Stimulated activated CD4-positive, alpha-beta T cell treated with anti-CD3 and anti-CD28 coated beads, Interleukin-12 subunit alpha, Interleukin-12 subunit beta, amount 100 ng/mL, for 48 hours (primary cell): ENCODE measurements around the gene MGLL.

Experiments used
- DNase-seq, 3 donors: peaks; one replicate each; pipeline ENCODE4 v3.0.0-alpha.2; 2020; ENCODE audit warnings: low read depth in 2 of 3, low spot score in 1 of 3

MGLL gene

DNA sequence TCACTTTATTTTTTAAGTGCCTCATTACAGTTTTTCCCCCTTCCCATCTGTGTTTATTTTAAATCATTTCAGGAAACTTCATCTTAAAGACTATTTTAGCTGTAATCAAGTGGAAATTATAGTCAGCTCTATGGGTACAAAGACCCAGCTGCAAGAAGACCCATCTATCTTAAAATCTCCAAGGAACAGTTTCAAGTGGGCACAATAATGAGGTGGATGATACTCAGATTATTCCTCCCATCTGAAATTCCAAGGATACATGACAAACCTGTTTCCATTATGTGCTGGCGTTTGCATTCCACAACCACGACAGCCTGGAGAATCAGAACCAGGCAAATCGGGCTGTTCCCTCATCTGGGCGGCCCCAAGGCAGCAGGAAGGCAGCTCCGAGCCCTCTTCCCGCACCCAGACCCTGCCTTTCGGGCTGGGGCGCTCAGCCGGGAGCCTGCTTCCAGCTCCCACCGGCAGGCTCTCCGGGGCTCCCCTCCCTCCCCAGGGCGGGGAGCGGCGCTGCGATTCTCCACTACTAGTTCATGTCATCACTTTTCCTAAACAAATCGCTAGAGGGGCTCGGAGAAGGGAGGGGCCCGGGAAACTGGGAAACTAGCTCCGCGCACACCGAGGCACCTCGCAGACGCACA is at the start of gene MGLL:
Gene MGLL (minus strand): TSS at position 475 of the 641 bp plus-strand sequence. CDS start 197 bp downstream, at position 278.
- DNase-seq = no peak

DNA sequence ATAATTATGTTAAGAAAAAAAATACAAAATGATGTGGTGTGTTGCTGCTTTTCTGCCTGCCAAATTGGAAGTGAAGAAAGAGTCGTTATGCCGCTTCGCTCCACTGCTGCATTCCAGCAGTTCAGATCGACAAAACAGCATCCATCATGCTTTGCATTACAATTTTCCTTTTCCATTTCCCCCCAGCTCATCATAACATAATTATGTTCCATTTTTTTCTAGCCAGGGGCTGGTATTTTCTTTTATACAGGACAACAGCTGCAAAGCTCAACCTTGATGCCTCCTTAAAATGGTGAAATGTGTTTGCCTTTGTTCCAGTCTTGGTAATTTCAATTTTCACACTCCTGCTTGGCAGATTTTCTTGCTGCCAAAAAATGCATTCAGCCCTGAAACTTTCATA is 47.8 kb upstream of the MGLL start:
- DNase-seq = no peak

DNA sequence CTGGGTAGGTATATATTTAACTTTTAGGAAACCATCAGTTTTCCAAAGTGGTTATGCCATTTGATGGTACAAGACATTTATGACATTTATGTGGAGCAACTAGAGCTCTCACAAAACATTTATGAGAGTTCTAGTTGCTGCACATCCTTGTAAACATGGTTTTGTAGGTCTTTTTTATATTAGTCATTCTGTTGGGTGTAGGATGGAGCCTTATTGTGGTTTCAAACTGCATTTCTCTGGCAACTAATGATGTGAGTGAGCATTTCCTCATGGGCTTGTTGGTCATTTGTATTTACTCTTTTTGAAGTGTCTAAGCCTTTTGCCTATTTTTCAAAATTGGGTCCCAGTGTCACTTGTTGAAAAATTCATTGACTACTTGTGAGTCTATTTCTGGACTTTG is 45.7 kb upstream of the MGLL start:
- DNase-seq = no peak

DNA sequence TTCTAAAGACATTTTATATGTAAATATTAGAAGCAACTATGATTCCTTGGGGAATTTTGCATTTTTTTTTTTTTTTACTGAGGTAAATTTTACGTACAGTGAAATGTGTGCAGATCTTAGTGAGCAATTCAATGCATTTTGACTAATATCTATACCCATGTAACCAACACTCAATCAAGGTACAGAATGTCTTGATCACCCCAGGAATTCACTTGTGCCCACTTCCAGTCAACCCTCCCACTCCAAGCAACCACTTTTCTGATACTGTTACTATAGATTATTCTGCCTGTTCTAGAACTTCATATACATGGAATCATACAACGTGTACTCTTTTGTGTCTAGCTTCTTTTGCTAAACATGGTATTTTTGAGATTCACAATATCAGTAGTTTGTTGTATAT is 45.1 kb upstream of the MGLL start:
- no peak for DNase-seq

DNA sequence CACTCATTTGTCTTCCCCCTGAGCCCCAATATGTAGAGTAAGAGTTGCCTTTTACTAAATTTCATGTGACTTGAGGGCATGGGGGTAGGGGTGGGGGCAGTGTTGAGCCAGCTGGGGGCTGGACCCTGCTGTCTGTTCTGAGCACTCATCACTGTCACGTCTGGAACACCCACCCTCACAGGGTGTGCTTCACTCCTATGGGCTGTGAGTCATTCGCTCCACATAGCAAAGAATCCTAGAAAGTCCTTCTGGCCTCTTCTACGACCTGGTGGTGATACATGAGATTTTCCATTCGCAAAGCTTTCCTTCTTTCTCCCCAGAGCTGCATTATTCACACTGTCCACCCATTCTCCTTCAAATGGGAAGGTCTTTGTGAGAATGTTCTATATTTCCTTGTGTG is 43.6 kb upstream of the MGLL start:
- DNase-seq = no peak

DNA sequence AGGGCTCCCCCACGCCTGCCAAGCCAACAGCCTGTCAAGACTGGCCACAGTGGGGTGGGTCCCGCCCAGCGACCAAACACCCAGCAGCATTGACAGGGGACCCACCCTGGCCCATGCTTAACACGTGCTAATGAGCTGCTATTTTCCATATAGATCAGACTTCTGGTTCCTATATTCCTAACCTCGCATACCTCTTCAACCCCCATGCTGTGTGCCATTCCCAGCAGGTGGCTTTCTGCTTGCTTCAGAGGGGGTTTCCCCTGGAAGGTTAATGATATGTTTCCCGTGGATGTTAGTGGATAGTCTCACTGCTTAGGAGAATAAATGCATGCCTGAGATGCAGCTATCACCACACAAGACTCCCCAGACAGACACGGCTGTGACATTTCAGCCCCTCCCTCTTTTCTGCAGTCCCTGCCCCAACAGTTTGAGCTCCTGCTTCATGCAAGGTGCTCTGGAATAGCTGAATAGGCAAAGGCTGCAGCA is 37.9 kb upstream of the MGLL start:
- DNase-seq = no peak

DNA sequence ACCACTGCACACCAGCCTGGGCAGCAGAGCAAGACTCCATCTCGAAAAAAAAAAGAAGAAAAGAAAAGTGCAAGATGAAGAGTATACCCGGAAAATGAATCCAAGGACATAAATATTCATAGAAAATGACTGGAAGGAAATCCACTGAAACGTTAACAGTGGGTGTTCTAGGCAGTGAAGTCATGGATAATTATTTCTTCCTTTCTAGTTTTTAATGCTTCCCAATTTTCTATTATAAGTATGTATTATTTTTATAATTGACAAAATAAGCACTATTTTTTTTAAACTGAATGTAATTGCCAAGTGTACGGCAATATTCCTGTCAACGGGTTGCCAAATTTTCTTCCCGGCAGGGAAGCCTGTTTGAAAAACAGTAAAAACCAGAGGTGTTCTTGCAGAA is 37.4 kb upstream of the MGLL start:
- no peak for DNase-seq

DNA sequence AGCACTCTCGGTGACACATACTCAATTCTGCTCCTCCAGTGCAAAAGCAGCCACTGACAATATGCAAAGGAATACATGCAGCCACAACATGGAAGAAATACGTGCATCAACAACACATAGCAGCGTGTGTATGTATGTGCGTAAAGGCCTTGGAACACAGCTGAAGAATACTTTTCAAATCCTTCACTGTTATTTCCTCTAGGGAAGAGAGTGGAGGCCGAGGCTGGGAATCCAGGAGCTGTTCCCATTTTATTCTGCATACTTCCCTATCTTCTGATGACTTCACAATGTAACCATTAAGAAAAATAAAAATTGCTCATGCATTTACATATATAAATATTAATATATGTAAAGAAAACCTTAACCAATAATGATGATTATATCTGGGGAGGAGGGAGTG is 36.6 kb upstream of the MGLL start:
- no peak for DNase-seq

DNA sequence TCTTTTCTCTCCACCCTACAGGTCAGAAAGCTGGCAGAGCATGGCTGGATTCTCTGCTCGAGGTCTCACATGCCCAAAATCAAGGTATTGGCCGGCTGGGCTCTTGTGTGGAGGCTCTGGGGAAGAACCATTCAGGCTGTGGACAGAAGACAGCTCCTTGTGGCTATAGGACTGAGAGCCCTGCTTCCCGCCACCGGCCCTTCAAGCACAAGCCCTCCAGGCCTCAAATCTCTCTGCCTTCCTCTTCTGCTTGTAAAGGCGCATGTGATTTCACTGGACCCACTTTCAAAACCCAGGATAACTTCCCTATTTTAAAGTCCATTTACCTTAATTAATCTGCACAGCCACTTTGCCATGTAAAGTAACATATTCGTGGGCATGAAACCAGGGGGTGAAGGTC is 36.2 kb upstream of the MGLL start:
- DNase-seq = no peak

DNA sequence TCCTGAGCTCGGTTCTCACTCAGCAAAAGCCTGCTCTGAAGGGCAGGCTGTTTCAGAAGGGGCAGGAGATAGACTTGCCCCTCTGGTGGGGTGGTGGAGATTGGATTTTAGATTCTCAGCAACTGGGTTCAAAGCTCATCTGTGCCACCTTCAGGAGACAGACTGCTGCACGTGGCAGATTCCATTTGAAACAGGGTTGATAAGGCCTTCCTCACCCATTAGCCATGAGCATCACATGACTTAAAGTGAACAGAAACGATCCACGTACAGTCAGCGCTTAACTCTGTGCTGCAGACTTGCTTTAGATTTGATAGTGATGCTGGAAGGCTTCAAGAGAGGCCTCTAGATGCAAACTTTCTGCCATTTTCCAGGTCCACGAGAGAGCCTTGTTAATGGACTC is 35.0 kb upstream of the MGLL start:
- no peak for DNase-seq

DNA sequence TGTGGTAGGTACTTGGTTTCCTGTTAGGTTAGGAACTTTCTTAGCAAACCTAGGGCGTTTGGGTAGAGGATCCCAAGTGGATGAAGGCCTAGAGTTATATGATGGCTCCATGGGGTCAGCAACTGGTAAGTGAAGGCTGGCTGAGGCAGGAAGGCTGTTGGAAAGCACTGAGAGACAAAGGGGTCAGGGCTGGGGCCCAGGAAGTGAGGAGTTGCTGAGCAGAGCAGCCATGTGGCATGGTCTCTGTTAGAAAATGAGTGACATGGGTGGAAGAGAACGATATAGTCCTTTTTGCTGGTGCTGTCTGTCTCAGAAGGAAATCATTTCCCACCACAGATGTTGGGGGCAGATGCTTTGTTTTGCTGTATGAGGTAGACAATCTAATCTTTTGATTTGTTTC is 34.5 kb upstream of the MGLL start:
- DNase-seq = no peak

DNA sequence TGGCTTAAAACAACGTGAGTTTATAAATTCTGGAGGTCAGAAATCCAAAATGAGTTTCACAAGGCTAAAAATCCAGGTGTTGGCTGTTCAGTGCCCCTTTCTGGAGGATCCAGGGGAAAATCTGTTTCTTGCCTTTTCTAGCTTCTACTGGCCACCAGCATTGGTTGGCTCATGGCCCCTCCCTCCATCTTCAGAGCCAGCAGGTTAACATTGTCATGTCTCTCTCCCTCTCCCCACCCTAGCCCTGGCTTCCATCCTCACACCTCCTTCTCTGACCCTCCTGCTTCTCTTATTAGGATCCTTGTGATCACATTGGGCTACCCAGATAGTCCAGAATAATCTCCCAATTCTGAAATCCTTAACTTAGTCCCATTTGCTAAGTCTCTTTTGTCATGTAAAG is 32.9 kb upstream of the MGLL start:
- DNase-seq = no peak

DNA sequence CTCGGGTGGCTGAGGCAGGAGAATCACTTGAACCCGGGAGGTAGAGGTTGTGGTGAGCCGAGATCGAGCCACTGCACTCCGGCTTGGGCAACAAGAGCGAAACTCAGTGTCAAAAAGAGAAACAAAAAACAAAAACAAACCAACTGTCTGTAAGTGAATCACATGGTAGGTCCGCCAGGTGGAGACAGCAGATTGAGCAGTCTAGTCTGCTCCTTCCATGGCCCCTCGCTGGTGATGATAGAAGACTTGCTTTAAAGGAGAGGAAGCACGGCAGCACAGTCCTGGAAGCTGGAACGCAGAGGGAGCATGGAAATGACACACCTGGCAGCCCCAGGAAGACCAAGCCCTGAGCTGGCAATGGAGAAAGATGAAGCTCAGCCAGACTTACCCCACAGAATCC is 31.4 kb upstream of the MGLL start:
- DNase-seq = no peak

DNA sequence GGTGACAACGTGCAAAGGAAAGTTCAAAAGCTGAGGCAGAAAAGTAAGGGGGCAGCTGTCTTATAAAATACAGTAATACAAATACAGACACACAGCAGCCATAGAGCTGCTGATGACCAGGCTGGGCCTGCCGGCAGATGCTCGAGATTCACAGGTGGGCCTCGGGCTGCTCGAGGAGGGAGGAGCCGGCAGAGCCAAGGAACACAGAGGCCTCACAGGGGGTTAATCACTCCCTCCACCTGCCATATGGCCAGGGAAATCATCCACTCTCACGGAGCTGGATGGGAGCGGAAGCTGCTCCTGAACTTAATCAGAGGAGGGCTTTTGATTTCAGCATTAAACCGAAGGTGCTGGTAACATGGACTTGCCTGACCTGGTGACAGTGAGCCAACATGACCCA is 29.6 kb upstream of the MGLL start:
- DNase-seq = no peak

DNA sequence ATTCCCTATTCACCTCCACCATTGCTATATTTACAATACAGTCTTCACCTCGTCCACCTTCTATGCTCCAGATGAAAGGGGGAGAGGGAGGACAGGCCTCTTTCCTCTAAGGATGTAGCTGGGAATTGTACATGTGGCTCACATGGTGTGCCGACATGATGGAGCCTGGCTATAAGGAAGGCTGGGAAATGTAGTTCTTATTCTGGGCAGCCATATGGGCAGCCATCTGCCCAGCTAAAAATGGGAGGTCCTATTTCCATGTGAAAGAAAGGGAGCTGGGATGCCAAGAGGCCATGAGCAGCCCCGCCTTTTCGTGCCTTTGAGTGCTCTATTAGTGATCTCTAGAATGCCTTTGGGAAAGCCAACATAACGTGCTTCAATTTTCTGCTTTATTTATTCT is 27.1 kb upstream of the MGLL start:
- DNase-seq = no peak

DNA sequence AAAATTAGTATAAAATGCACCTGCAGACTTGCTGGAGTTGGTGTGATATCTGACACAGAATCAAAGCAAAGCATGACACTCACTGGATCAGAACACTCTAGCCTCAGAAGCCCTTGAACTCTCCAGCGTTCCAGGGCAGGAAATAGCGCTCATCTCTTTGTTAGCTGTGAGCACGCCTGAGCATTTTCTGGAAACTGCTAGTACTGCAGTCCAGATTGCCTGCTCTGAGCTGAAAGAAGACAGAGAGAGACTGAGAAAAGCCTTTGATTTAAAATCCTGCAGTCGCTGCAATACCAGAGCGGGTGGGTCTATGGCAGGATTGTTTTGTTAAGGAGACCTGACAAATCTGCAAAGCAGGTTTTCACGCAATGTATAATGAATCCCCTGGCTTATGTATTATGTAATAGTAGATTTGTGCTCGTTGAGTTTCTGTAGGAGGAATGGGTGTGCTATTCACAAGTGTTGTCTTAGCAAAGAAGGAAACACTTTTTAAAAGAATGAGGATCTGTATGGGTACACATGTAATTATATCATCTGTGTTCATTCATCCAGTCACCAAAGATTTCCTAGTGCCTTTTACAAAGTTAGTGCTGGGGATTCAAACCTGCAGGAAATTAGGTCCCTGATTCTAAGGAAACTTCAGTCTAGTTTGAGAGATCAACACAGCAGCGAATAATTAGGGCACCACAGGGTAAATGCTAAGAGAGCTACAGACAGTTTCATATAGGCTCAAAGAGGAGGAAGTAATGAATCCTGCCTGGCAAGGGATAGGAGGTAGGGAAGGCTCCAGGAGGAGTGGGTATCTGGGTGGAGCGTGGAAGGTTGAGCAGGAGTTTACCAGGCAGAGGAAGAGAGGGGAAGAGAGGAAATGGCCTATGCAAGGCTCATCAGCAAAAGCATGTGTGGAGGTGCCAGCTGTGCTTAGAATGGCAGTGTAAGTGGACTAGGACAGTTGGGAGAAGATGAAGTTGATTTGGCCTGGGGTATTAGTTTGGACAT is 26.1 kb upstream of the MGLL start:
- no peak for DNase-seq

DNA sequence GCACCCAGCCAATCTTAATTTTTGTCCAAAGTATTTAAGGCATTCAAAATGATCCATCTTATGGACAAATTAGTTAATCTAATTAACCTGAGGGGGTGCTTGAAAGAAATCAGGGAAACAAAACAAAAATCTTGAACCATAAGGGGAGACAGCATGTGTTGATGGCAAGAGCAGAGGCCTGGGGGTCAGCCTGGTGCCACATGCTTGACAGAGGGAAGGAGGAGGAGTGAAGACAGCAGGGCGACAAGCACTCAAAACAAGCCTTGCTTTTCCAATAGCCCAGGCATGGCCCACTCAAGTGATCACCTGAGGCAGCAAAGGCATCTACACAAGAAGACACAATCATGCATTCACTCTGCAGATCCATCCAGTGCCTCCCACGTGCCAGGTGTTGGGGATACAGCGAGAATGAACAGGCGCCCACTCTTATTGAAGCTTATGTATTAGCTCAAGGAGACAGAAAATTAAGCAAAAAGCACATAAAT is 25.0 kb upstream of the MGLL start:
- DNase-seq = no peak

DNA sequence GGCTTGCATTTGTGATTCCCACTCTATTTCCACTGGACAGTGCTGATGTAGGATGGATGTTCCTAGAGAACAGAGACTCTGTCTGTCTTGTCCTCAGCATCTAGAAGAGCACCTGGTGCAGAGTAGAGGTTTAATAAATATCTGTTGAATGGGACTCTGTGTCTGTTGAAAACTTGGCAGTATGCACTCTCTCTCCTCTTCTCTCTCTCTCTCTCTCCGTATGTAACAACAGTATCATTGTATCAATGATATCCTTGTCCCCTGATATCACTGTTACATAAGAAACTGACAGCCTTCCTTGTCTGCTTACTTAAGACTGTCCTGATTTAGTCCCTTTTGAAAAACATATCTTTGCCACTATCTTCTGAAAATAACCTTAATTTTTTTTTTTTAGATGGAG is 24.3 kb upstream of the MGLL start:
- DNase-seq = no peak

DNA sequence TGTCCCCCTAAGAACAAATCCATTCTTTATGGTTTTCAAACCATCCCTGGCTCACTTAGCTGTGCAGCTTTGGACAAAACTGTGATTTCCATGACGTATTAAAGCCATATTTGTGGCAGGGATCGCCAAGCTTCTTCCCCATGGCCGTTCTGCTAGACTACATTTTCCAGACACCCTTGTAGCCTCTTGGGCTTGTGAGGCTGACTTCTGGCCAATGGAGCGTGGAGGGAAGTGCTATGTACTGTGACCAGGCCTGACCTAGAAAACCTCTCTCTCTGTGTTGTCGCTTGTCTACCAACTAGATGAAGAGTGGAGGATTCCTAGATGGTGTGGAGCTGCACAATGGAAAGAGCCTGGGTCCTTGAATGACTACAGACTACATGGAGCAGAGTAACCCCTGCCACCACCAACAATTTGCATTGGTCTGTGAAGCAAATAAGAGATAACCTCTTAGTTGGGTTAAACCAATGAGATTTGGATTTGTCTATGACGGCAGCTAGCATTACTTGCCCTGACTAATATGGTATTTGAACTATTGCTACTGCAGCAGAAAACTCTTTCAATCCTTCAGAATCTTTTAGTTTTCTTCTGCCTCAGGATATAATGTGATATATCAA is 22.1 kb upstream of the MGLL start:
- DNase-seq = no peak

DNA sequence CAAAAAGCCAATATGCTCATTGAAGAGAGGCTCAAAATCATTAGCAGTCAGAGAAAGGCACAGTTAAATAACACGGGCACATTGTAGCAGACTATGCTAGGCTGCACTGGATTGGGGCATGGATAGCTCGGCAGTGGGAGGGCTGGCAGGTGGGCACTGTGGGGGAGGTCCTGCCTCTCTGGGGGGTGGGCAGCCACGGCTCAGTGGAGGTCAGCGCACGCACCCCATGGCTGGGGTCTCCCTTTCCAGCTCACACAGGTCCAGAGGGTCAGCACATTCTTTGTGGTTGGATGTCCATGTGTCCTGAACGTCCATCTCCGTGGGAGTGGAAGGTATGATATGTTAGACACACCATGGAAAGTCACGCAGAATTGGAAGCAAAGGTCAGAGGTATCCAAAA is 18.4 kb upstream of the MGLL start:
- no peak for DNase-seq

DNA sequence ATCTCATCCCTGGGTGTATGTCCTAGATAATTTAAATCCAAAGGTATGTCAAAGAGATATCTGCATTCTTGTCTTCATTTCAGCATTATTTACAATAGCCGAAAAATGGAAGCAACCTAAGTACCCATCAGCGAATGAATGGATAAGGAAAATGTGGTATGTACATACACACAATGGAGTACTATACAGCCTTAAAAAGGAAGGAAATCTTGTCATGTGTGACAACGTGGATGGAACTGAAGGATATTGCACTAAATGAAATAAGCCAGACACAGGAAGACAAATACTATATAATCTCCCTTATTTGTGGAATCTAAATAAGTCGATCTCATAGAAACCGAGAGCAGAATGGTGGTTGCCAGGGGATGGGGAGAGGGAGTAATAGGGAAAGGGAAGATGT is 16.8 kb upstream of the MGLL start:
- DNase-seq = no peak
